H1 (cell line): Measurements from ENCODE around the gene FRMPD1. TPM values are rescaled to one million over a fixed set of nuclear protein-coding genes. Genes with fewer than 3 reads are reported as not detected.

ENCODE experiments used
- CTCF ChIA-PET: fragments of 300-600 bp; sonication (Branson Sonifier 250); formaldehyde crosslinking; loops from one replicate; lab custom pipeline; 2021; ENCODE audit not compliant: partially characterized antibody; lab: Charles Lee
- POLR2A ChIA-PET: fragments of 300-600 bp; sonication (Branson Sonifier 250); formaldehyde crosslinking; loops from one replicate; lab custom pipeline; 2021; ENCODE audit warnings: inconsistent platforms; ENCODE audit not compliant: partially characterized antibody; lab: Charles Lee
- DNase-seq, 2 experiments: peaks; one replicate each; pipeline versions ENCODE4 v3.0.0 to v3.0.0-alpha.2; 2010 to 2022; ENCODE audit warnings: low spot score in 2 of 2, low read depth in 1 of 2, mixed read lengths in 1 of 2
- FAIRE-seq: peaks from 2 replicates; lab custom pipeline; 2011; peaks lifted over from hg19 to GRCh38; lab: Jason Lieb, UNC
- H2AFZ ChIP-seq: 2 replicates; pipeline ENCODE4 v1.8.1; 2012; ENCODE audit warnings: low read length, inconsistent platforms
- H2AK5ac ChIP-seq: 2 replicates; pipeline ENCODE4 v1.6.1; 2013; ENCODE audit warnings: low read depth, low read length
- H2BK120ac ChIP-seq: replicated peaks from 2 replicates; pipeline ENCODE3; 2013; ENCODE audit warnings: low read depth, low read length, inconsistent platforms
- H2BK12ac ChIP-seq: 2 replicates; pipeline ENCODE4 v1.6.1; 2013; ENCODE audit warnings: low read depth, low read length
- H2BK15ac ChIP-seq: 2 replicates; pipeline ENCODE4 v1.6.1; 2013; ENCODE audit warnings: low read length
- H2BK20ac ChIP-seq: 2 replicates; pipeline ENCODE4 v1.6.1; 2013; ENCODE audit warnings: low read length
- H2BK5ac ChIP-seq: 2 replicates; pipeline ENCODE4 v1.6.1; 2013; ENCODE audit warnings: low read depth, low read length
- H3K14ac ChIP-seq: 2 replicates; pipeline ENCODE4 v1.6.1; 2013; ENCODE audit warnings: inconsistent platforms; ENCODE audit not compliant: insufficient read length
- H3K18ac ChIP-seq: 2 replicates; pipeline ENCODE4 v1.6.1; 2013; ENCODE audit warnings: low read length; ENCODE audit errors: extremely low read depth
- H3K23ac ChIP-seq: 2 replicates; pipeline ENCODE4 v1.6.1; 2013; ENCODE audit warnings: inconsistent platforms; ENCODE audit not compliant: insufficient read length
- H3K23me2 ChIP-seq: 2 replicates; pipeline ENCODE4 v1.6.1; 2013; ENCODE audit warnings: low read depth, low read length
- H3K27ac ChIP-seq: 2 replicates; pipeline ENCODE4 v1.6.1; 2011; ENCODE audit warnings: low read depth, low read length, inconsistent platforms
- H3K27me3 ChIP-seq, 4 experiments: replicated peaks in 1 of 4; 1 replicate in 1 of 4; 2 replicates in 3 of 4; pipeline versions ENCODE4 v1.6.1 to v1.8.1; 2011 to 2013; ENCODE audit warnings: low read length in 3 of 4, mild to moderate bottlenecking in 3 of 4, inconsistent platforms in 2 of 4, mixed read lengths in 2 of 4, moderate library complexity in 1 of 4; ENCODE audit not compliant: control insufficient read depth in 3 of 4, insufficient read depth in 3 of 4; ENCODE audit errors: extremely low read depth in 1 of 4
- H3K36me3 ChIP-seq, 4 experiments: 2 replicates each; pipeline versions ENCODE4 v1.6.1 to v1.8.1; 2011 to 2013; ENCODE audit warnings: mild to moderate bottlenecking in 4 of 4, low read length in 3 of 4, moderate library complexity in 2 of 4, control low read depth in 1 of 4, inconsistent platforms in 1 of 4; ENCODE audit not compliant: insufficient read depth in 4 of 4, control insufficient read depth in 2 of 4
- H3K4ac ChIP-seq: replicated peaks from 2 replicates; pipeline ENCODE3; 2013; ENCODE audit warnings: low read length, low read depth, mixed read lengths, inconsistent platforms; ENCODE audit not compliant: insufficient read length
- H3K4me1 ChIP-seq, 4 experiments: replicated peaks in 1 of 4; 1 replicate in 1 of 4; 2 replicates in 3 of 4; pipeline versions ENCODE4 v1.6.1 to v1.8.1; 2011 to 2013; ENCODE audit warnings: low read length in 3 of 4, inconsistent platforms in 2 of 4, mixed read lengths in 1 of 4; ENCODE audit not compliant: insufficient read depth in 4 of 4, control insufficient read depth in 3 of 4
- H3K4me2 ChIP-seq, 2 experiments: 2 replicates each; pipeline versions ENCODE4 v1.6.1 to v1.8.1; 2011 to 2013; ENCODE audit warnings: low read depth in 2 of 2, low read length in 2 of 2, control low read depth in 1 of 2, inconsistent platforms in 1 of 2, mild to moderate bottlenecking in 1 of 2; ENCODE audit not compliant: insufficient read depth in 1 of 2
- H3K4me3 ChIP-seq, 4 experiments: fragments of 200-600, 300-600 bp in 1 of 4; sonication (generic), shearing (Covaris generic), sonication (Bioruptor Twin) in 1 of 4; 2 replicates each; pipeline versions ENCODE4 v1.5.1 to v1.8.1; 2011 to 2016; ENCODE audit warnings: low read length in 4 of 4, low read depth in 3 of 4, control low read depth in 2 of 4, inconsistent platforms in 2 of 4, mild to moderate bottlenecking in 2 of 4, mixed read lengths in 1 of 4, moderate library complexity in 1 of 4; ENCODE audit not compliant: insufficient read depth in 2 of 4; ENCODE audit errors: extremely low read depth in 1 of 4
- H3K56ac ChIP-seq: replicated peaks from 2 replicates; pipeline ENCODE3; 2013; ENCODE audit warnings: low read depth, mild to moderate bottlenecking, mixed read lengths, low read length, inconsistent platforms; ENCODE audit not compliant: insufficient read length
- H3K79me1 ChIP-seq: 2 replicates; pipeline ENCODE4 v1.6.1; 2013; ENCODE audit warnings: low read depth, low read length, control low read depth
- H3K79me2 ChIP-seq, 2 experiments: 2 replicates each; pipeline versions ENCODE4 v1.6.1 to v1.8.1; 2012 to 2013; ENCODE audit warnings: low read length in 2 of 2, mild to moderate bottlenecking in 2 of 2, inconsistent platforms in 1 of 2; ENCODE audit not compliant: insufficient read depth in 2 of 2, control insufficient read depth in 1 of 2
- H3K9ac ChIP-seq, 4 experiments: replicated peaks in 1 of 4; 1 replicate in 1 of 4; 2 replicates in 3 of 4; pipeline versions ENCODE4 v1.6.1 to v1.8.1; 2011 to 2013; ENCODE audit warnings: low read depth in 3 of 4, low read length in 3 of 4, control low read depth in 2 of 4, mild to moderate bottlenecking in 2 of 4, moderate library complexity in 2 of 4, inconsistent platforms in 1 of 4; ENCODE audit errors: extremely low read depth in 1 of 4
- H3K9me3 ChIP-seq, 2 experiments: 2 replicates each; pipeline versions ENCODE4 v1.6.1 to v1.8.1; 2012 to 2013; ENCODE audit warnings: mild to moderate bottlenecking in 2 of 2, moderate library complexity in 2 of 2, control low read depth in 1 of 2, inconsistent platforms in 1 of 2, low read depth in 1 of 2, low read length in 1 of 2, mixed read lengths in 1 of 2; ENCODE audit not compliant: insufficient read depth in 2 of 2
- H4K20me1 ChIP-seq, 2 experiments: replicated peaks in 1 of 2; 2 replicates each; pipeline versions ENCODE3 to v1.8.1; 2011 to 2013; ENCODE audit warnings: inconsistent platforms in 2 of 2, low read length in 2 of 2, mild to moderate bottlenecking in 1 of 2; ENCODE audit not compliant: insufficient read depth in 2 of 2, control insufficient read depth in 1 of 2
- H4K5ac ChIP-seq: 2 replicates; pipeline ENCODE4 v1.6.1; 2013; ENCODE audit warnings: low read length, low read depth, mixed read lengths, inconsistent platforms; ENCODE audit not compliant: insufficient read length
- H4K8ac ChIP-seq: 2 replicates; pipeline ENCODE4 v1.8.0; 2013; ENCODE audit warnings: mild to moderate bottlenecking, moderate library complexity, low read length, inconsistent platforms; ENCODE audit not compliant: insufficient read depth; ENCODE audit errors: extremely low read depth
- H4K91ac ChIP-seq: replicated peaks from 2 replicates; pipeline ENCODE3; 2013; ENCODE audit warnings: low read length, mixed read lengths, inconsistent platforms; ENCODE audit not compliant: insufficient read length
- TEAD4 ChIP-seq: IDR thresholded peaks from 2 replicates; pipeline ENCODE4 v1.6.1; 2012; ENCODE audit warnings: low read depth, low read length, inconsistent platforms, mixed read lengths
- WGBS, 2 experiments: shearing (Covaris generic) in 1 of 2; methylation state at CpG; one replicate each; pipeline versions ENCODE4 v1.1.6 to v1.1.7; 2013 to 2015; ENCODE audit warnings: low lambda C conversion rate in 2 of 2, mixed read lengths in 2 of 2, inconsistent platforms in 1 of 2, low coverage in 1 of 2, missing lambda C conversion rate in 1 of 2; ENCODE audit not compliant: insufficient replicate concordance in 2 of 2, insufficient coverage in 1 of 2, insufficient read length in 1 of 2; ENCODE audit errors: extremely low coverage in 1 of 2, missing lambda C conversion rate in 1 of 2; 5-methylcytosine and 5-hydroxymethylcytosine counted together
- polyA plus RNA-seq, 7 experiments: library from polyadenylated mRNA; depleted of rRNA in 3 of 7; stranded (reverse) in 5 of 7; unstranded in 2 of 7; fragments of >200 nt in 5 of 7; fragments of 200-250 nt in 2 of 7; gene quantifications; 1 replicate in 5 of 7; 2 replicates in 1 of 7; 4 replicates in 1 of 7; pipeline versions ENCODE4 v1.2.1 to v1.2.3, GENCODE V29; 2011 to 2013; ENCODE audit warnings: missing spikeins in 2 of 7, mixed read lengths in 2 of 7
- total RNA-seq: library from RNA; stranded (reverse); fragmentation: NEBNext Ultra II Directional; extraction: Animal tissue kit (Norgen Biotek cat#: 25700); gene quantifications from 2 replicates; pipeline ENCODE4 v1.2.1, GENCODE V29; 2021

FRMPD1 gene
- total and polyA plus RNA-seq, 2 of the 8 experiments (the other 6 are each of a cell fraction or from before 2014, with no cell fraction given), result 0.27 to 0.32 TPM

DNA sequence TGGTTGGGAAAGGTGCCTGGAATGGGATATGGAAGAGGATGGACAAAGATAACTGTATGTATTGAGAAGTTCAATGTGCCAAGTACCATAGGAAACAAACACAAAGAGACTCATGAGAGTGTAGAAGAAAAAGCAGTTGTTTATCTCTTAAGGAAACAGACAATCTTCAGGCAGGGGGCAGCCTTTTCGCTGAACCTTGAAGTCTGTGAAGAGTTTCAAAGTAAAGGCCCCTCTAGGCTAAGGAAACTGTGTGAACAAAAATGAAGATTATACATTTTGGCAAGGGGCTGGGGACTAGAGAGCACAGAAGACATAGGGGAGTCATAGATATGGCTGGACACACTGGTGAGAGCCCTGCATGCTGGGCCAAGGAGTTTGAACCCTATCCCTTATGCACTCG is 27.5 kb upstream of the FRMPD1 start:
- H3K56ac ChIP-seq, result no peak overlapping the region
- CTCF ChIA-PET, result interaction anchor here (0.6 to 1.7 kb wide), 4 partner anchors 9 to 120 kb away, joined by 3 to 4 read pairs (median 3); partner anchors contain the start of gene FRMPD1

More for the DNA sequence above, 27.5 kb upstream of the FRMPD1 start:
- no peak overlapping the region for H3K27ac ChIP-seq
- no peak overlapping the region for H4K91ac ChIP-seq
- no peaks in the 10 kb centered on the region for H3K27me3 ChIP-seq
- no peak overlapping the region for H3K4me2 ChIP-seq
- H3K36me3 ChIP-seq, result no peaks in the 10 kb centered on the region
- no peaks in the 10 kb centered on the region for H4K20me1 ChIP-seq
- no peaks in the 10 kb centered on the region for H3K23me2 ChIP-seq
- no peak overlapping the region for H2BK20ac ChIP-seq
- H4K8ac ChIP-seq, result no peak overlapping the region
- TF ChIP-seq TEAD4, result no peak
- peaks cover 0 to 3% (median 2%) of the 10 kb centered on the region in 4 experiments; a peak in 4 of 7 replicates for H3K4me1 ChIP-seq
- no peak overlapping the region for H2BK15ac ChIP-seq
- H3K18ac ChIP-seq, result no peak overlapping the region
- no peak overlapping the region for H3K14ac ChIP-seq
- H3K4ac ChIP-seq, result no peak overlapping the region
- H2AFZ ChIP-seq, result no peak overlapping the region; the same call in 1 of the 2 replicates
- POLR2A ChIA-PET, result interaction anchor here (1.6 kb wide), 1 partner anchor 34 kb away, joined by 4 read pairs; no protein-coding TSS in a partner anchor
- DNase-seq (no peak), FAIRE-seq (peak; percentile 50)
- WGBS, 2 experiments, result 74% methylated on average over 2 of the region's 2 CpGs; no CpG with 5 or more reads in 1 of the 2 experiments
- H2BK120ac ChIP-seq, result no peak overlapping the region
- no peaks in the 10 kb centered on the region for H3K79me1 ChIP-seq
- no peak overlapping the region for H2BK5ac ChIP-seq
- no peak overlapping the region for H3K4me3 ChIP-seq
- no peak overlapping the region for H3K9ac ChIP-seq
- H3K23ac ChIP-seq, result no peak overlapping the region
- H2BK12ac ChIP-seq, result no peak overlapping the region
- no peaks in the 10 kb centered on the region for H3K79me2 ChIP-seq
- no peaks in the 10 kb centered on the region for H3K9me3 ChIP-seq
- H2AK5ac ChIP-seq, result no peak overlapping the region
- H4K5ac ChIP-seq, result no peak overlapping the region
